ENCODE measurements around the gene CFB. TPM values are rescaled to one million over a fixed set of nuclear protein-coding genes. Genes with fewer than 3 reads are reported as not detected.

Gene CFB
- total and polyA plus RNA-seq, 2 of the 13 experiments (the other 11 are each of a cell fraction or from before 2014, with no cell fraction given), result 171 to 513 TPM

DNA sequence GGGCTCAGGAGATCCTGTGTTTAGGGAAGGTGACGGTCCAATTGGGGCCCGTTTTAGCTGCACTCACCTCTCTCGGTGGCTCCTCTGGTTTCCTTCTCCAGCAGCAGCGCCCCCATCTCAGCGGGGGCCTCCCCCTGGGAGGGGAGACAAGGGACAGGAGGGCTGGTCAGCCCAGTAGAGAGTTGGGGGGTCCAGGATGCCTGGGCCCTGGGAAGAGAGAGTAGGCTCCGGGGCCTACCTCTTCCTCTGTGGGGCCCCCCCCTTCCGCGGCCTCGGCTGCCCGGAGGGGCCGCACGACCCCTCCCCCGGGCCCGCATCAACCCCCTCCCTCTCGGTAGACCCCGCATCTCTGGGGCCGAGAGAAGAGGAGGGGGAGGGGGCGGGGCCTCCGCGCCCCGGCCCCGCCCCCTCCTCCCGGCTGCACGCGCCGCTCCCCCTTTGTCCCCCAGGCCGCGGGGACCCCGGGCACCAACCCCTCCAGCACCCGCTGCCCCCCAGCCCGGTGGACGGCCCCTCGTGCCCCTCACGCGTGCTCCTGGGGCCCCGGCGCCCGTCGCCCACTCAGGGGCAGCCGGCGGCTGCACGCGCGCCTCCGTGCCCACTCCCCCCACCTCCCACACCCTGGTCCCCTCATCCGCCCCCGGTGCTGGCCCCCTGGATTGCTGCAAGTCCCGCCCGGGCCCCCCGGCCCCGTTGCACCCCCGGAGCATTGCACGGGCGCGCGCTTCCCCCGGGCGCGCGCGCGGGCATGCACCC is 48.9 kb upstream of the CFB start (continued):
- TF ChIP-seq, protein P1, sequence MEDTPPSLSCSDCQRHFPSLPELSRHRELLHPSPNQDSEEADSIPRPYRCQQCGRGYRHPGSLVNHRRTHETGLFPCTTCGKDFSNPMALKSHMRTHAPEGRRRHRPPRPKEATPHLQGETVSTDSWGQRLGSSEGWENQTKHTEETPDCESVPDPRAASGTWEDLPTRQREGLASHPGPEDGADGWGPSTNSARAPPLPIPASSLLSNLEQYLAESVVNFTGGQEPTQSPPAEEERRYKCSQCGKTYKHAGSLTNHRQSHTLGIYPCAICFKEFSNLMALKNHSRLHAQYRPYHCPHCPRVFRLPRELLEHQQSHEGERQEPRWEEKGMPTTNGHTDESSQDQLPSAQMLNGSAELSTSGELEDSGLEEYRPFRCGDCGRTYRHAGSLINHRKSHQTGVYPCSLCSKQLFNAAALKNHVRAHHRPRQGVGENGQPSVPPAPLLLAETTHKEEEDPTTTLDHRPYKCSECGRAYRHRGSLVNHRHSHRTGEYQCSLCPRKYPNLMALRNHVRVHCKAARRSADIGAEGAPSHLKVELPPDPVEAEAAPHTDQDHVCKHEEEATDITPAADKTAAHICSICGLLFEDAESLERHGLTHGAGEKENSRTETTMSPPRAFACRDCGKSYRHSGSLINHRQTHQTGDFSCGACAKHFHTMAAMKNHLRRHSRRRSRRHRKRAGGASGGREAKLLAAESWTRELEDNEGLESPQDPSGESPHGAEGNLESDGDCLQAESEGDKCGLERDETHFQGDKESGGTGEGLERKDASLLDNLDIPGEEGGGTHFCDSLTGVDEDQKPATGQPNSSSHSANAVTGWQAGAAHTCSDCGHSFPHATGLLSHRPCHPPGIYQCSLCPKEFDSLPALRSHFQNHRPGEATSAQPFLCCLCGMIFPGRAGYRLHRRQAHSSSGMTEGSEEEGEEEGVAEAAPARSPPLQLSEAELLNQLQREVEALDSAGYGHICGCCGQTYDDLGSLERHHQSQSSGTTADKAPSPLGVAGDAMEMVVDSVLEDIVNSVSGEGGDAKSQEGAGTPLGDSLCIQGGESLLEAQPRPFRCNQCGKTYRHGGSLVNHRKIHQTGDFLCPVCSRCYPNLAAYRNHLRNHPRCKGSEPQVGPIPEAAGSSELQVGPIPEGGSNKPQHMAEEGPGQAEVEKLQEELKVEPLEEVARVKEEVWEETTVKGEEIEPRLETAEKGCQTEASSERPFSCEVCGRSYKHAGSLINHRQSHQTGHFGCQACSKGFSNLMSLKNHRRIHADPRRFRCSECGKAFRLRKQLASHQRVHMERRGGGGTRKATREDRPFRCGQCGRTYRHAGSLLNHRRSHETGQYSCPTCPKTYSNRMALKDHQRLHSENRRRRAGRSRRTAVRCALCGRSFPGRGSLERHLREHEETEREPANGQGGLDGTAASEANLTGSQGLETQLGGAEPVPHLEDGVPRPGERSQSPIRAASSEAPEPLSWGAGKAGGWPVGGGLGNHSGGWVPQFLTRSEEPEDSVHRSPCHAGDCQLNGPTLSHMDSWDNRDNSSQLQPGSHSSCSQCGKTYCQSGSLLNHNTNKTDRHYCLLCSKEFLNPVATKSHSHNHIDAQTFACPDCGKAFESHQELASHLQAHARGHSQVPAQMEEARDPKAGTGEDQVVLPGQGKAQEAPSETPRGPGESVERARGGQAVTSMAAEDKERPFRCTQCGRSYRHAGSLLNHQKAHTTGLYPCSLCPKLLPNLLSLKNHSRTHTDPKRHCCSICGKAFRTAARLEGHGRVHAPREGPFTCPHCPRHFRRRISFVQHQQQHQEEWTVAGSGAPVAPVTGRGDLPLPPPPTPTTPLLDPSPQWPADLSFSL (CRISPR knock-in tag; IDR thresholded peaks at IDR 0.05), result no peak
- TF ChIP-seq, protein P2, sequence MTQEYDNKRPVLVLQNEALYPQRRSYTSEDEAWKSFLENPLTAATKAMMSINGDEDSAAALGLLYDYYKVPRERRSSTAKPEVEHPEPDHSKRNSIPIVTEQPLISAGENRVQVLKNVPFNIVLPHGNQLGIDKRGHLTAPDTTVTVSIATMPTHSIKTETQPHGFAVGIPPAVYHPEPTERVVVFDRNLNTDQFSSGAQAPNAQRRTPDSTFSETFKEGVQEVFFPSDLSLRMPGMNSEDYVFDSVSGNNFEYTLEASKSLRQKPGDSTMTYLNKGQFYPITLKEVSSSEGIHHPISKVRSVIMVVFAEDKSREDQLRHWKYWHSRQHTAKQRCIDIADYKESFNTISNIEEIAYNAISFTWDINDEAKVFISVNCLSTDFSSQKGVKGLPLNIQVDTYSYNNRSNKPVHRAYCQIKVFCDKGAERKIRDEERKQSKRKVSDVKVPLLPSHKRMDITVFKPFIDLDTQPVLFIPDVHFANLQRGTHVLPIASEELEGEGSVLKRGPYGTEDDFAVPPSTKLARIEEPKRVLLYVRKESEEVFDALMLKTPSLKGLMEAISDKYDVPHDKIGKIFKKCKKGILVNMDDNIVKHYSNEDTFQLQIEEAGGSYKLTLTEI (CRISPR knock-in tag; conservative IDR thresholded peaks at IDR 0.05), result no peak
- TF ChIP-seq ZNF235 (CRISPR knock-in tag; IDR thresholded peaks at IDR 0.05; ENCODE audit: borderline replicate concordance), result 0 out of 2 replicates have a peak, but pooled peaks have one; percentile 65
- peak; percentile 7; the same call in 1 of the 2 replicates for TF ChIP-seq ZMYM4 (CRISPR knock-in tag; IDR thresholded peaks at IDR 0.05)
- TF ChIP-seq ZNF570 (CRISPR knock-in tag; IDR thresholded peaks at IDR 0.05; ENCODE audit: borderline replicate concordance), result no peak
- TF ChIP-seq ZNF263 (CRISPR knock-in tag; IDR thresholded peaks at IDR 0.05), result no peak
- TF ChIP-seq ZNF468 (CRISPR knock-in tag; IDR thresholded peaks at IDR 0.05), result no peak
- TF ChIP-seq, protein P3, sequence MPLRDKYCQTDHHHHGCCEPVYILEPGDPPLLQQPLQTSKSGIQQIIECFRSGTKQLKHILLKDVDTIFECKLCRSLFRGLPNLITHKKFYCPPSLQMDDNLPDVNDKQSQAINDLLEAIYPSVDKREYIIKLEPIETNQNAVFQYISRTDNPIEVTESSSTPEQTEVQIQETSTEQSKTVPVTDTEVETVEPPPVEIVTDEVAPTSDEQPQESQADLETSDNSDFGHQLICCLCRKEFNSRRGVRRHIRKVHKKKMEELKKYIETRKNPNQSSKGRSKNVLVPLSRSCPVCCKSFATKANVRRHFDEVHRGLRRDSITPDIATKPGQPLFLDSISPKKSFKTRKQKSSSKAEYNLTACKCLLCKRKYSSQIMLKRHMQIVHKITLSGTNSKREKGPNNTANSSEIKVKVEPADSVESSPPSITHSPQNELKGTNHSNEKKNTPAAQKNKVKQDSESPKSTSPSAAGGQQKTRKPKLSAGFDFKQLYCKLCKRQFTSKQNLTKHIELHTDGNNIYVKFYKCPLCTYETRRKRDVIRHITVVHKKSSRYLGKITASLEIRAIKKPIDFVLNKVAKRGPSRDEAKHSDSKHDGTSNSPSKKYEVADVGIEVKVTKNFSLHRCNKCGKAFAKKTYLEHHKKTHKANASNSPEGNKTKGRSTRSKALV (CRISPR knock-in tag; IDR thresholded peaks at IDR 0.05), result no peak
- TF ChIP-seq, protein P4, sequence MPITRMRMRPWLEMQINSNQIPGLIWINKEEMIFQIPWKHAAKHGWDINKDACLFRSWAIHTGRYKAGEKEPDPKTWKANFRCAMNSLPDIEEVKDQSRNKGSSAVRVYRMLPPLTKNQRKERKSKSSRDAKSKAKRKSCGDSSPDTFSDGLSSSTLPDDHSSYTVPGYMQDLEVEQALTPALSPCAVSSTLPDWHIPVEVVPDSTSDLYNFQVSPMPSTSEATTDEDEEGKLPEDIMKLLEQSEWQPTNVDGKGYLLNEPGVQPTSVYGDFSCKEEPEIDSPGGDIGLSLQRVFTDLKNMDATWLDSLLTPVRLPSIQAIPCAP (CRISPR knock-in tag; IDR thresholded peaks at IDR 0.05; ENCODE audit: low read depth), result no peak
- TF ChIP-seq, protein P5, sequence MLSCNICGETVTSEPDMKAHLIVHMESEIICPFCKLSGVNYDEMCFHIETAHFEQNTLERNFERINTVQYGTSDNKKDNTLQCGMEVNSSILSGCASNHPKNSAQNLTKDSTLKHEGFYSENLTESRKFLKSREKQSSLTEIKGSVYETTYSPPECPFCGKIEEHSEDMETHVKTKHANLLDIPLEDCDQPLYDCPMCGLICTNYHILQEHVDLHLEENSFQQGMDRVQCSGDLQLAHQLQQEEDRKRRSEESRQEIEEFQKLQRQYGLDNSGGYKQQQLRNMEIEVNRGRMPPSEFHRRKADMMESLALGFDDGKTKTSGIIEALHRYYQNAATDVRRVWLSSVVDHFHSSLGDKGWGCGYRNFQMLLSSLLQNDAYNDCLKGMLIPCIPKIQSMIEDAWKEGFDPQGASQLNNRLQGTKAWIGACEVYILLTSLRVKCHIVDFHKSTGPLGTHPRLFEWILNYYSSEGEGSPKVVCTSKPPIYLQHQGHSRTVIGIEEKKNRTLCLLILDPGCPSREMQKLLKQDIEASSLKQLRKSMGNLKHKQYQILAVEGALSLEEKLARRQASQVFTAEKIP (CRISPR knock-in tag; IDR thresholded peaks at IDR 0.05; ENCODE audit: borderline replicate concordance), result no peak
- TF ChIP-seq ZKSCAN1 (IDR thresholded peaks at IDR 0.05; ENCODE audit: low read length), result no peak
